HepG2 (cell line): ENCODE data around the gene C9orf43. TPM values are rescaled to one million over a fixed set of nuclear protein-coding genes. Genes with fewer than 3 reads are reported as not detected.

ENCODE experiments used
- ATAC-seq: fragments of 200-7000 bp; cut with Tn5 transposase; 3 replicates; pipeline ENCODE4 v1.9.1; 2020; ENCODE audit warnings: mild to moderate bottlenecking, moderate library complexity
- BruUV-seq: library from RNA; stranded (reverse); fragments of 400-500 nt; replicated peaks from 2 replicates; lab custom pipeline; 2021; lab: Mats Ljungman, UMichigan
- CTCF ChIA-PET: fragments of 300-600 bp; formaldehyde crosslinking; extraction: SDS; loops from one replicate; lab custom pipeline; 2021; ENCODE audit warnings: low total read pairs, inconsistent platforms, low intra/inter-chr PET ratio; lab: Yijun Ruan, JAX
- POLR2A ChIA-PET: fragments of 350-600 bp; sonication (Branson Sonifier 250); formaldehyde crosslinking; loops from one replicate; lab custom pipeline; 2020; ENCODE audit warnings: antibody characterized with exemption, inconsistent platforms; lab: Yijun Ruan, JAX
- DNase-seq: peaks from one replicate; pipeline ENCODE4 v3.0.0-alpha.2; 2015; ENCODE audit warnings: low spot score
- FAIRE-seq: peaks from 3 replicates; lab custom pipeline; 2011; peaks lifted over from hg19 to GRCh38; lab: Jason Lieb, UNC
- H2AFZ ChIP-seq: one replicate; pipeline ENCODE4 v1.6.1; 2011; ENCODE audit warnings: low read length, inconsistent platforms
- H3K27ac ChIP-seq: fragments of 300-600 bp; 3 replicates; pipeline ENCODE4 v1.8.0; 2011; ENCODE audit warnings: mixed run types, mild to moderate bottlenecking, mixed read lengths, low read length, inconsistent platforms; ENCODE audit not compliant: insufficient read depth; ENCODE audit errors: extremely low read length
- H3K27me3 ChIP-seq, 2 experiments: fragments of 200-600 bp in 1 of 2; 2 replicates in 1 of 2; 3 replicates in 1 of 2; pipeline versions ENCODE4 v1.6.0 to v1.8.0; 2011; ENCODE audit warnings: low read length in 2 of 2, mild to moderate bottlenecking in 2 of 2, moderate library complexity in 2 of 2, inconsistent platforms in 1 of 2; ENCODE audit not compliant: insufficient read depth in 2 of 2, control insufficient read depth in 1 of 2
- H3K36me3 ChIP-seq, 2 experiments: fragments of 200-600 bp in 1 of 2; replicated peaks in 1 of 2; 2 replicates in 1 of 2; 3 replicates in 1 of 2; pipeline versions ENCODE4 v1.5.1 to v1.8.0; 2011; ENCODE audit warnings: low read length in 2 of 2, inconsistent platforms in 1 of 2; ENCODE audit not compliant: insufficient read depth in 2 of 2, control insufficient read depth in 1 of 2
- H3K4me1 ChIP-seq: 2 replicates; pipeline ENCODE4 v1.5.1; 2012; ENCODE audit warnings: low read length, inconsistent platforms; ENCODE audit not compliant: insufficient read depth
- H3K4me2 ChIP-seq: 2 replicates; pipeline ENCODE4 v1.6.0; 2011; ENCODE audit warnings: low read depth, low read length, inconsistent platforms
- H3K4me3 ChIP-seq, 3 experiments: fragments of 200-600 bp in 1 of 3; sonication (generic), shearing (Covaris generic) in 1 of 3; replicated peaks in 1 of 3; 2 replicates each; pipeline ENCODE4 v1.5.1; 2011 to 2016; ENCODE audit warnings: low read length in 3 of 3, inconsistent platforms in 2 of 3, low read depth in 2 of 3, mild to moderate bottlenecking in 2 of 3, control low read depth in 1 of 3, mixed read lengths in 1 of 3; ENCODE audit not compliant: insufficient read depth in 1 of 3
- H3K79me2 ChIP-seq: one replicate; pipeline ENCODE4 v1.6.1; 2011; ENCODE audit warnings: low read length, inconsistent platforms; ENCODE audit not compliant: insufficient read depth
- H3K9ac ChIP-seq: 2 replicates; pipeline ENCODE4 v1.6.0; 2011; ENCODE audit warnings: mild to moderate bottlenecking, low read depth, low read length, inconsistent platforms; ENCODE audit not compliant: insufficient read depth
- H3K9me3 ChIP-seq: 2 replicates; pipeline ENCODE4 v1.5.1; 2012; ENCODE audit warnings: mild to moderate bottlenecking, low read length
- H4K20me1 ChIP-seq: 2 replicates; pipeline ENCODE4 v1.6.0; 2011; ENCODE audit warnings: inconsistent platforms, mild to moderate bottlenecking, low read length, moderate library complexity; ENCODE audit not compliant: insufficient read depth
- AHDC1 ChIP-seq: sonication (generic); formaldehyde crosslinking; IDR thresholded peaks from 2 replicates; pipeline ENCODE4 v1.5.1; 2020; ENCODE audit warnings: mild to moderate bottlenecking, missing genetic modification reagents, borderline replicate concordance
- HNRNPL ChIP-seq: fragments of 200-400 bp; formaldehyde crosslinking; IDR thresholded peaks from 2 replicates; pipeline ENCODE4 v1.6.1; 2017; ENCODE audit warnings: mild to moderate bottlenecking, low read depth, low read length
- ZNF687 ChIP-seq: sonication (generic); formaldehyde crosslinking; IDR thresholded peaks from 2 replicates; pipeline ENCODE4 v1.5.1; 2020; ENCODE audit warnings: mild to moderate bottlenecking, missing genetic modification reagents, moderate library complexity
- ZNF777 ChIP-seq: sonication (generic); formaldehyde crosslinking; IDR thresholded peaks from 2 replicates; pipeline ENCODE4 v1.4.0; 2020; ENCODE audit warnings: missing genetic modification reagents
- ZNF850 ChIP-seq: sonication (generic); formaldehyde crosslinking; conservative IDR thresholded peaks from 2 replicates; pipeline ENCODE4 v1.9.0; 2021; ENCODE audit warnings: mild to moderate bottlenecking, missing genetic modification reagents
- WGBS: methylation state at CpG from one replicate; pipeline ENCODE4 v1.1.6; 2017; ENCODE audit warnings: low lambda C conversion rate; 5-methylcytosine and 5-hydroxymethylcytosine counted together
- in situ Hi-C: cut with HindIII; loops from 2 replicates; pipeline ENCODE4 v1.10.0; 2017; ENCODE audit warnings: low pct_unique_long_range_greater_than_20kb; ENCODE audit not compliant: extremely low pct_ligation_motif_present
- intact Hi-C: fragments of 100-400 bp; cut with micrococcal nuclease; formaldehyde crosslinking; loops from one replicate; pipeline ENCODE4 v1.10.0; 2022; ENCODE audit not compliant: unreplicated experiment
- polyA plus RNA-seq, 8 experiments: library from polyadenylated mRNA; depleted of rRNA in 3 of 8; stranded (reverse) in 7 of 8; unstranded in 1 of 8; fragments of >200 nt; fragmentation: Illumina TruSeq in 4 of 8; extraction: Trizol in 4 of 8; gene quantifications; 2 replicates each; pipeline versions ENCODE4 v1.2.1 to v1.2.3, GENCODE V29; 2011 to 2016; ENCODE audit warnings: low read depth in 4 of 8, missing spikeins in 1 of 8, mixed read lengths in 1 of 8; ENCODE audit not compliant: insufficient read depth in 1 of 8
- total RNA-seq, 5 experiments: library from RNA; depleted of rRNA; stranded (reverse); fragments of >200 nt; fragmentation: Illumina TruSeq; extraction: Trizol; gene quantifications; 2 replicates each; pipeline ENCODE4 v1.2.3, GENCODE V29; 2016; ENCODE audit warnings: low read depth in 1 of 5

C9orf43 gene
- total and polyA plus RNA-seq, 2 of the 13 experiments (the other 11 are each of a cell fraction or from before 2014, with no cell fraction given): 0.24 to 0.31 TPM

- Histone ChIP-seq H3K9me3 (no peaks in the 10 kb centered on the region), H3K4me2 (no peak overlapping the region), H4K20me1 (no peaks in the 10 kb centered on the region), H3K36me3 (peaks cover 15 to 44% of the 10 kb centered on the region in 2 experiments), H3K4me3 (no peak overlapping the region), H3K27ac (peak overlapping the region; percentile 15), H3K79me2 (peaks cover 7% of the 10 kb centered on the region), H3K9ac (no peak overlapping the region), H3K27me3 (no peaks in the 10 kb centered on the region), H3K4me1 (peaks cover 85% of the 10 kb centered on the region), H2AFZ (no peak overlapping the region)
- FAIRE-seq (no peak), ATAC-seq (no peak), DNase-seq (no peak)
- CTCF ChIA-PET: no interaction called here
- intact Hi-C loops (no loop called here), in situ Hi-C loops (no loop called here)
- POLR2A ChIA-PET: no interaction called here
- BruUV-seq: no TSS peak
- WGBS: over 99% methylated on average over 7 of the region's 7 CpGs
- TF ChIP-seq ZNF687 (CRISPR knock-in tag) (peak; percentile 32; the same call in 1 of the 2 replicates), AHDC1 (no peak), ZNF777 (CRISPR knock-in tag) (no peak), HNRNPL (0 out of 2 replicates have a peak, but pooled peaks have one; percentile 28), ZNF850 (CRISPR knock-in tag) (no peak)
Measured at GRCh38 chr9:113393281-113393680, 17.3 kb upstream of the C9orf43 start.
